Breast epithelium (tissue), 4 donors: ENCODE measurements around the gene ACTR3. TPM values are rescaled to one million over a fixed set of nuclear protein-coding genes. Genes with fewer than 3 reads are reported as not detected.

Experiments used
- DNase-seq, 2 donors: peaks; one replicate each; pipeline ENCODE4 v3.0.0-alpha.2; 2019; ENCODE audit warnings: low spot score in 2 of 2
- H3K27ac ChIP-seq, 2 donors: fragments of 200-600 bp; sonication (generic) in 1 of 2; one replicate each; pipeline ENCODE4 v1.5.1; 2016 to 2019; ENCODE audit warnings: mild to moderate bottlenecking in 1 of 2
- H3K27me3 ChIP-seq, 2 donors: fragments of 200-600 bp; sonication (generic) in 1 of 2; one replicate each; pipeline versions ENCODE4 v1.5.1 to v1.6.0; 2017 to 2019; ENCODE audit warnings: control low read depth in 1 of 2, mild to moderate bottlenecking in 1 of 2
- H3K36me3 ChIP-seq: fragments of 200-600 bp; one replicate; pipeline ENCODE4 v1.5.1; 2019
- H3K4me1 ChIP-seq, 2 donors: fragments of 200-600 bp; sonication (generic); one replicate each; pipeline ENCODE4 v1.5.1; 2016 to 2019; ENCODE audit warnings: control low read depth in 1 of 2
- H3K4me3 ChIP-seq, 3 donors: fragments of 200-600 bp; sonication (generic); 1 replicate in 2 of 3; 2 replicates in 1 of 3; pipeline ENCODE4 v1.5.1; 2016 to 2019; ENCODE audit warnings: mild to moderate bottlenecking in 3 of 3, moderate library complexity in 2 of 3
- H3K9me3 ChIP-seq, 2 donors: fragments of 200-600 bp; sonication (generic) in 1 of 2; one replicate each; pipeline ENCODE4 v1.5.1; 2016 to 2019; ENCODE audit warnings: control low read depth in 1 of 2
- CTCF ChIP-seq, 3 donors: fragments of 450-650 bp; IDR thresholded peaks; one replicate each; pipeline ENCODE4 v1.5.1; 2016 to 2017; ENCODE audit warnings: antibody characterized with exemption in 3 of 3, mild to moderate bottlenecking in 3 of 3, moderate library complexity in 3 of 3
- POLR2A ChIP-seq: fragments of 450-650 bp; IDR thresholded peaks from one replicate; pipeline ENCODE4 v1.6.1; 2016; ENCODE audit warnings: antibody characterized with exemption, mild to moderate bottlenecking, moderate library complexity
- POLR2AphosphoS5 ChIP-seq, 3 donors: sonication (generic); formaldehyde crosslinking; IDR thresholded peaks; one replicate each; pipeline ENCODE4 v1.6.1; 2017; ENCODE audit warnings: antibody characterized with exemption in 3 of 3
- intact Hi-C: fragments of 100-400 bp; cut with DNase I; formaldehyde crosslinking; loops from one replicate; pipeline ENCODE4 v1.15.1; 2023; ENCODE audit warnings: low total_unique reads
- total RNA-seq, 3 donors: library from RNA; depleted of rRNA; stranded (reverse); fragments of >200 nt; gene quantifications; one replicate each; pipeline ENCODE4 v1.1.0, GENCODE V29; 2016

Gene ACTR3
- total RNA-seq, 3 donors from 2014 or later, result 98.4 to 150 (median 117) TPM

- no peak for DNase-seq
- no peak for TF ChIP-seq CTCF (IDR thresholded peaks at IDR 0.05)
- TF ChIP-seq POLR2A, result no peak
- no peak for TF ChIP-seq POLR2AphosphoS5 (IDR thresholded peaks at IDR 0.05)
These were observed 1.5 kb downstream of the ACTR3 start for GRCh38 chr2:113891265-113891959.

GRCh38 chr2:113892004-113892710, 2.3 kb downstream of the ACTR3 start:
- H3K27ac ChIP-seq, result peak overlapping the region; percentile 21 to 99
- DNase-seq, result no peak
- H3K27me3 ChIP-seq, result no peaks in the 10 kb centered on the region
- peaks cover 0 to 3% of the 10 kb centered on the region in 2 donors for H3K4me1 ChIP-seq
- H3K9me3 ChIP-seq, result no peaks in the 10 kb centered on the region
- intact Hi-C loops, result no loop called here
- no peaks in the 10 kb centered on the region for H3K36me3 ChIP-seq
- TF ChIP-seq CTCF (IDR thresholded peaks at IDR 0.05) (no peak), POLR2A (no peak), POLR2AphosphoS5 (IDR thresholded peaks at IDR 0.05) (no peak)
- peak overlapping the region in 2 of 3 donors; percentile 39 to 99 for H3K4me3 ChIP-seq

More at GRCh38 chr2:113891265-113891959, 1.5 kb downstream of the ACTR3 start:
- H3K27me3 ChIP-seq, result no peaks in the 10 kb centered on the region
- H3K4me3 ChIP-seq, result peak overlapping the region; percentile 97 to 99 (median 99)
- no peaks in the 10 kb centered on the region for H3K9me3 ChIP-seq
- no peaks in the 10 kb centered on the region for H3K36me3 ChIP-seq
- peak overlapping the region; percentile 99 to 100 for H3K27ac ChIP-seq
- intact Hi-C loops, result no loop called here
- no peaks in the 10 kb centered on the region for H3K4me1 ChIP-seq

- intact Hi-C loops, result no loop called here
- H3K4me3 ChIP-seq, result peak overlapping the region in 1 of 3 donors; percentile 27
- TF ChIP-seq POLR2AphosphoS5 (IDR thresholded peaks at IDR 0.05), result peak in 1 of 3 donors; percentile 46
- TF ChIP-seq CTCF (IDR thresholded peaks at IDR 0.05), result no peak
- TF ChIP-seq POLR2A, result no peak
- no peaks in the 10 kb centered on the region for H3K36me3 ChIP-seq
- H3K4me1 ChIP-seq, result peaks cover 0 to 3% of the 10 kb centered on the region in 2 donors
- H3K27ac ChIP-seq, result peak overlapping the region; percentile 67 to 68
- no peaks in the 10 kb centered on the region for H3K27me3 ChIP-seq
- no peaks in the 10 kb centered on the region for H3K9me3 ChIP-seq
- no peak for DNase-seq
These were observed 4.4 kb downstream of the ACTR3 start for GRCh38 chr2:113894156-113894743.

GRCh38 chr2:113895301-113895700, 5.4 kb downstream of the ACTR3 start:
- H3K27ac ChIP-seq, result no peak overlapping the region

More at GRCh38 chr2:113895301-113895700, 5.4 kb downstream of the ACTR3 start:
- Histone ChIP-seq H3K36me3 (no peaks in the 10 kb centered on the region), H3K4me1 (peaks cover 0 to 3% of the 10 kb centered on the region in 2 donors), H3K4me3 (no peak overlapping the region), H3K27me3 (no peaks in the 10 kb centered on the region), H3K9me3 (no peaks in the 10 kb centered on the region)
- DNase-seq, result no peak
- intact Hi-C loops, result no loop called here
- TF ChIP-seq POLR2AphosphoS5 (IDR thresholded peaks at IDR 0.05) (no peak), POLR2A (no peak), CTCF (IDR thresholded peaks at IDR 0.05) (no peak)
